Measurements from ENCODE around the gene SYCP2.

SYCP2 gene

DNA sequence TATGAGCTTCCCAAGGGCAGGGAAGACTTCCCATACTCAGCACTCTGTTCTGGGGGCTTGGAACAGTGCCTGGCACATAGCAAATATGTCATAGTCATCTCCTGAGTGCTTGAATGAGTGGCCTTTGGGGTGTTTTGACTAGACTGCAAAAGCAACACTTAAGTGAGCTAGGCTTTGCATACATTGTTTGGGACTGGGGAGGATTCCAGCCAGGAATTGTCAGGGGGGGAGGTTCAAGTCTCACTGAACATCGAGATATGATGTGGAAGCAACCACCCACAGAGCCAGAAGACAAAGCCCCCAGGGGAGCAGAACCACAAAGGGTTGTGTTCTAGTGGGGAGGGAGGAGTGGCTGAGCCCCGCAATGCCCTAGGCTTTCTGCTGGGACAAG is 98.4 kb downstream of the SYCP2 start:
- H3K27me3 ChIP-seq (ENCODE audit: insufficient read depth, low read length) = no peaks in the 10 kb centered on the region
- H3K9ac ChIP-seq (ENCODE audit: low read length) = no peak overlapping the region
- no peaks in the 10 kb centered on the region for H3K36me3 ChIP-seq (ENCODE audit: insufficient read depth, low read length)
- no peaks in the 10 kb centered on the region for H3F3A ChIP-seq (ENCODE audit: insufficient read depth, low read length)
- no peak overlapping the region for H3K4me3 ChIP-seq (ENCODE audit: low read depth, low read length, poor library complexity, severe bottlenecking)
- H2AFZ ChIP-seq (ENCODE audit: low read length) = no peak overlapping the region
- H3K27ac ChIP-seq (ENCODE audit: low read depth, low read length, poor library complexity, severe bottlenecking) = no peak overlapping the region
- H3K79me2 ChIP-seq (ENCODE audit: insufficient read depth, low read length) = no peaks in the 10 kb centered on the region
- H4K20me1 ChIP-seq (ENCODE audit: insufficient read depth, low read length) = no peaks in the 10 kb centered on the region
- H3K9me2 ChIP-seq (ENCODE audit: low read depth, low read length) = no peaks in the 10 kb centered on the region
- no peak for TF ChIP-seq EZH2 (IDR thresholded peaks at IDR 0.05; ENCODE audit: borderline replicate concordance, low read length)
- TF ChIP-seq, protein P1, sequence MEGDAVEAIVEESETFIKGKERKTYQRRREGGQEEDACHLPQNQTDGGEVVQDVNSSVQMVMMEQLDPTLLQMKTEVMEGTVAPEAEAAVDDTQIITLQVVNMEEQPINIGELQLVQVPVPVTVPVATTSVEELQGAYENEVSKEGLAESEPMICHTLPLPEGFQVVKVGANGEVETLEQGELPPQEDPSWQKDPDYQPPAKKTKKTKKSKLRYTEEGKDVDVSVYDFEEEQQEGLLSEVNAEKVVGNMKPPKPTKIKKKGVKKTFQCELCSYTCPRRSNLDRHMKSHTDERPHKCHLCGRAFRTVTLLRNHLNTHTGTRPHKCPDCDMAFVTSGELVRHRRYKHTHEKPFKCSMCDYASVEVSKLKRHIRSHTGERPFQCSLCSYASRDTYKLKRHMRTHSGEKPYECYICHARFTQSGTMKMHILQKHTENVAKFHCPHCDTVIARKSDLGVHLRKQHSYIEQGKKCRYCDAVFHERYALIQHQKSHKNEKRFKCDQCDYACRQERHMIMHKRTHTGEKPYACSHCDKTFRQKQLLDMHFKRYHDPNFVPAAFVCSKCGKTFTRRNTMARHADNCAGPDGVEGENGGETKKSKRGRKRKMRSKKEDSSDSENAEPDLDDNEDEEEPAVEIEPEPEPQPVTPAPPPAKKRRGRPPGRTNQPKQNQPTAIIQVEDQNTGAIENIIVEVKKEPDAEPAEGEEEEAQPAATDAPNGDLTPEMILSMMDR (IDR thresholded peaks at IDR 0.05; ENCODE audit: low read length) = no peak
- no peak overlapping the region for H3K4me2 ChIP-seq (ENCODE audit: low read length)
- H3K9me3 ChIP-seq (ENCODE audit: low read length) = no peaks in the 10 kb centered on the region
- no peaks in the 10 kb centered on the region for H3K4me1 ChIP-seq (ENCODE audit: insufficient read depth, low read length, severe bottlenecking)

DNA sequence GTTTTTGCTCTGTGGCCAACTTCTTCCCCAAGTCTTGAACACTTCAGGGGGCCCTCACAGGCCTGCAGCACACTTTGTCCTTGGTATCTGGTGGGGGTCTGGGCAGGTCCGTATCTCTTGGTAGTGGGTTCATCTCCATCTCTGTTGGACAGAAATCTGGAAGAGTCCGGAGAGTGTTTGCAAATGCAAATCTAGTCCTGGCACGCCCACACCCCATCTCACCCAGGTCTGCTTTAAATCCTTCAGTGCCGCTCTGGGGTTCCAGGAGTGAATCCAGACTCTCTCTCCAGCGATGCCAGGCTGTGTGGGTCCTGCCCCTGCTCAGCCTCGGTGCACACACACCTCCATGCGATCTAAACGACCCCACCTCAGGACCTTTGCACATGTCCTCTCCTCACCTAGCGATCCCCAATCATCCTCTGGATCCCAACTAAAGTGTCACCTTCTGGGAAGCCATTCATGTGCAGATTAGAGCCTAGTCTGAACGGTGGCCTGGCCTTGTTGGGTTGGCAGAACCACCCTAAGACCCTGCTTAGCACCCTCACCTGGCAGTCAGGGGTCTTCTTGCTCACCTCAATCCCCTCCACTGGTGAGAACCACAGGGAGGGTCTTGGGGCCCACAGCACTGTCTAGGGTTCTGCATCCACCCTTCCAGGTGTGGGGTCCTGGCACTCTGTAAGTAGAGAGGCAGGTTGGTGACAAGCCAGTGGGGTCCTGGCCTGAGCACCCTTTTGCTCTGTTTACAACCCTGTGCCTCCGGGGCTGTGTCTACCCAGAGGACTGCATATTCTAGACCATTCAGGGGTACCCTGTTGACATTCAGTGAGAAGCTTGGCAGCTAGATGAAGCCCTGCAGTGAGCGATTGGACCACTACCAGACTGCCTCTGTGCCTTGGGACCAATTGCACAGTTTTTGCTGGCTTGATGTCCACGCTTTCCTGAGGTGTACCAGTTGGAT is 100.8 kb downstream of the SYCP2 start:
- no peak overlapping the region for H3K27ac ChIP-seq (ENCODE audit: low read depth, low read length, poor library complexity, severe bottlenecking)
- H3K27me3 ChIP-seq (ENCODE audit: insufficient read depth, low read length) = no peaks in the 10 kb centered on the region
- no peaks in the 10 kb centered on the region for H3K9me3 ChIP-seq (ENCODE audit: low read length)
- H3K9me2 ChIP-seq (ENCODE audit: low read depth, low read length) = no peaks in the 10 kb centered on the region
- H3K4me3 ChIP-seq (ENCODE audit: low read depth, low read length, poor library complexity, severe bottlenecking) = no peak overlapping the region
- no peak overlapping the region for H3K4me2 ChIP-seq (ENCODE audit: low read length)
- H3F3A ChIP-seq (ENCODE audit: insufficient read depth, low read length) = no peaks in the 10 kb centered on the region
- no peak for TF ChIP-seq EZH2 (IDR thresholded peaks at IDR 0.05; ENCODE audit: borderline replicate concordance, low read length)
- TF ChIP-seq, protein P1 (IDR thresholded peaks at IDR 0.05; ENCODE audit: low read length) = no peak
- H3K36me3 ChIP-seq (ENCODE audit: insufficient read depth, low read length) = no peaks in the 10 kb centered on the region
- no peaks in the 10 kb centered on the region for H3K79me2 ChIP-seq (ENCODE audit: insufficient read depth, low read length)
- no peaks in the 10 kb centered on the region for H4K20me1 ChIP-seq (ENCODE audit: insufficient read depth, low read length)
- H3K4me1 ChIP-seq (ENCODE audit: insufficient read depth, low read length, severe bottlenecking) = no peaks in the 10 kb centered on the region
- no peak overlapping the region for H3K9ac ChIP-seq (ENCODE audit: low read length)
- H2AFZ ChIP-seq (ENCODE audit: low read length) = no peak overlapping the region

- Histone ChIP-seq H3K4me2 (ENCODE audit: low read length) (no peak overlapping the region), H3K36me3 (ENCODE audit: insufficient read depth, low read length) (no peaks in the 10 kb centered on the region), H4K20me1 (ENCODE audit: insufficient read depth, low read length) (no peaks in the 10 kb centered on the region), H3K9me2 (ENCODE audit: low read depth, low read length) (no peaks in the 10 kb centered on the region), H2AFZ (ENCODE audit: low read length) (no peak overlapping the region), H3K27ac (ENCODE audit: low read depth, low read length, poor library complexity, severe bottlenecking) (no peak overlapping the region), H3K4me3 (ENCODE audit: low read depth, low read length, poor library complexity, severe bottlenecking) (no peak overlapping the region), H3K27me3 (ENCODE audit: insufficient read depth, low read length) (no peaks in the 10 kb centered on the region), H3F3A (ENCODE audit: insufficient read depth, low read length) (no peaks in the 10 kb centered on the region), H3K79me2 (ENCODE audit: insufficient read depth, low read length) (no peaks in the 10 kb centered on the region), H3K9ac (ENCODE audit: low read length) (no peak overlapping the region), H3K9me3 (ENCODE audit: low read length) (no peaks in the 10 kb centered on the region), H3K4me1 (ENCODE audit: insufficient read depth, low read length, severe bottlenecking) (no peaks in the 10 kb centered on the region)
- no peak for TF ChIP-seq EZH2 (IDR thresholded peaks at IDR 0.05; ENCODE audit: borderline replicate concordance, low read length)
- TF ChIP-seq, protein P1 (IDR thresholded peaks at IDR 0.05; ENCODE audit: low read length) = no peak
Measured at GRCh38 chr20:59831916-59832270, 101.5 kb downstream of the SYCP2 start.
